Colonic mucosa (tissue), 4 donors: ENCODE results near the gene LRRC51. TPM values are rescaled to one million over a fixed set of nuclear protein-coding genes. Genes with fewer than 3 reads are reported as not detected.

ENCODE experiments used
- DNase-seq: peaks from one replicate; pipeline ENCODE4 v3.0.0-alpha.2; 2020
- H3K27ac ChIP-seq: fragments of 200-600 bp; one replicate; pipeline ENCODE4 v1.8.0; 2021
- H3K27me3 ChIP-seq: fragments of 200-600 bp; one replicate; pipeline ENCODE4 v1.8.0; 2021
- H3K36me3 ChIP-seq: fragments of 200-600 bp; one replicate; pipeline ENCODE4 v1.8.0; 2021
- H3K4me1 ChIP-seq: fragments of 200-600 bp; one replicate; pipeline ENCODE4 v1.8.0; 2021; ENCODE audit warnings: mild to moderate bottlenecking
- H3K4me3 ChIP-seq: fragments of 200-600 bp; one replicate; pipeline ENCODE4 v1.8.0; 2021
- H3K9ac ChIP-seq, 2 donors: one replicate each; pipeline ENCODE4 v1.7.0; 2013; ENCODE audit warnings: control low read depth in 2 of 2, low read depth in 2 of 2, low read length in 2 of 2
- H3K9me3 ChIP-seq: fragments of 200-600 bp; one replicate; pipeline ENCODE4 v1.8.0; 2021
- CTCF ChIP-seq: fragments of 200-600 bp; IDR thresholded peaks from one replicate; pipeline ENCODE4 v1.8.0; 2022; ENCODE audit warnings: antibody characterized with exemption, mild to moderate bottlenecking
- intact Hi-C: fragments of 100-400 bp; cut with DNase I; formaldehyde crosslinking; loops from one replicate; pipeline ENCODE4 v1.14.1; 2022
- total RNA-seq, 2 donors: library from RNA; stranded (reverse); fragmentation: NEBNext Ultra II Directional in 1 of 2; extraction: Animal tissue kit (Norgen Biotek cat#: 25700) in 1 of 2; gene quantifications; one replicate each; pipeline ENCODE4 v1.2.1, GENCODE V29; 2021
- donor health status: healthy.
- donor health status: DM: no; HTN: no; CAD: no.
- donor health status: DM: no; HTN: no; CAD: no.

The LRRC51 gene
- total RNA-seq, 2 donors from 2014 or later = 6.2 to 10.9 TPM

GRCh38 chr11:72100462-72100861, 19.8 kb downstream of the LRRC51 start:
- no peak for TF ChIP-seq CTCF
- Histone ChIP-seq H3K4me1 (peaks cover 10% of the 10 kb centered on the region), H3K9me3 (no peaks in the 10 kb centered on the region), H3K4me3 (no peak overlapping the region), H3K27me3 (no peaks in the 10 kb centered on the region), H3K36me3 (peaks cover 19% of the 10 kb centered on the region), H3K9ac (no peak overlapping the region), H3K27ac (no peak overlapping the region)
- intact Hi-C loops = no loop called here
- DNase-seq = no peak

DNA sequence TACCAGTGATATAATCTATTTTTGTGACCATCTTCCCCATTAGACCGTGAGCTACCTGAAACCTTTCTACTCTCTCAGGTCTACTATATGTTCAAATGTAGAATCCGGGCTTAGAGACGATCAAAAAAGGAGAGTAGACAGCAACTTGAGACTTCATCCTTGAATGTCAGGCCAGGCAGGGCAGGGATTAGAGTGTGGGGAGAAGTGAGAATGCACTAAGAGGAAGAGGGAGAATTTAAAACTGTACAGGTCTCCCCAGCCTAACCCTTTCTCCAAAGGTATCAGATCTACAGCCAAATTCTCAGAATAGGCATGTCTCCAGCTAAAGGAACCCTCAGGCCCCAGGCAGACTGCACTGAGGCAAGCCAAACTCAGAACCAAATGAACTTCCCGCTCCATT, 21.5 kb downstream of the LRRC51 start:
- intact Hi-C loops = no loop called here
- Histone ChIP-seq H3K27ac (peak overlapping the region; percentile 94), H3K9ac (peak overlapping the region; percentile 78 to 84), H3K4me3 (peak overlapping the region; percentile 80), H3K9me3 (no peaks in the 10 kb centered on the region), H3K4me1 (peaks cover 10% of the 10 kb centered on the region), H3K27me3 (no peaks in the 10 kb centered on the region), H3K36me3 (peaks cover 19% of the 10 kb centered on the region)
- TF ChIP-seq CTCF = no peak
- DNase-seq = no peak

- peak overlapping the region; percentile 80 for H3K4me3 ChIP-seq
- no peaks in the 10 kb centered on the region for H3K27me3 ChIP-seq
- DNase-seq = no peak
- peaks cover 15% of the 10 kb centered on the region for H3K36me3 ChIP-seq
- H3K9ac ChIP-seq = peak overlapping the region; percentile 78 to 84
- peak overlapping the region; percentile 94 for H3K27ac ChIP-seq
- no peaks in the 10 kb centered on the region for H3K9me3 ChIP-seq
- no peak for TF ChIP-seq CTCF
- peaks cover 10% of the 10 kb centered on the region for H3K4me1 ChIP-seq
- intact Hi-C loops = no loop called here
Measured at GRCh38 chr11:72102631-72102945, 21.9 kb downstream of the LRRC51 start.

DNA sequence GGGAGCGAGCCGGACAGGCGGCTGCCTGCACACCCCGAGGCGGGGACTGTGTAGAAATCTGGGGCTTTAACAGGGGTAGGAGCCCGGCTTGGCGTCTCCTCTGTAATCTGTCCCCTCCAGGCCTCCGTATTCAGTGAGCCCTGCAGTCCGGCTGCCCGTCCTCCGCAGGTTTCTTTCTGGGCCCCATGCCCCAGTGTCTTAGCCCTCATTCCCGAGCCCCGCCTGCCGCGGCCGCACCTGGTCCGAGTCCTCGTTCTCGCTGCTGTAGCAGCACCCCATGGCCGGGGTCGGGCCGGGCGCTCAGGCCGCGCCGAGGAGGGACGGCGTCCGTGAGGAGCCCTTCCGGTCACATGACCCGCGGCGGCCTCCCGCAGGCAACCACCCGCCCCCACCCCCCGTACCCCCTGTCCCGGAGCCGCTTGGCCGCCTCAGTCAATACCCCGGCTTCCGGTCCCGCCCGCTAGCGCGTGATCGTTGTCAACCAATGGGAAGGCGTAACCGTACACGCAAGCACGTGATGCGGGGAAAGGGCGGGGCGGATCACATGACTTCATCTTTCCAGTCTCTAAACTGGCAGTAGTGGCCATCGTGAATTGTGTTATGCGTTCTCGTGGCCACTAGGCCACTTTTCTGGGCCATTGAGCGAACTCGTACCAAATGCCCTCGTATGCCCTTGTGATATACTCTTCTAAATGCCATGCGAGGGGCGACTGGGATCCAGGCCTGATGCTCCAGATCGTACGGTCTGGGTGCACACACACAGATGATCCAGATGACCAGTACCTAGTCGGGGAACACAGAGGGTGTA, 22.5 kb downstream of the LRRC51 start, which contains the start of gene LAMTOR1:
Gene LAMTOR1 (minus strand): TSS at position 352 of the 808 bp plus-strand sequence. CDS start 73 bp downstream, at position 279.
- TF ChIP-seq CTCF = peak; percentile 34
- Histone ChIP-seq H3K27ac (peak within 1 kb of the TSS; percentile 94), H3K9me3 (no peaks in the 10 kb centered on the region), H3K4me3 (peak within 1 kb of the TSS; percentile 80), H3K9ac (peak within 1 kb of the TSS; percentile 78 to 84), H3K27me3 (no peaks in the 10 kb centered on the region), H3K36me3 (peaks cover 9% of the 10 kb centered on the region), H3K4me1 (peaks cover 10% of the 10 kb centered on the region)
- intact Hi-C loops = no loop called here
- DNase-seq = peak; percentile 100

DNA sequence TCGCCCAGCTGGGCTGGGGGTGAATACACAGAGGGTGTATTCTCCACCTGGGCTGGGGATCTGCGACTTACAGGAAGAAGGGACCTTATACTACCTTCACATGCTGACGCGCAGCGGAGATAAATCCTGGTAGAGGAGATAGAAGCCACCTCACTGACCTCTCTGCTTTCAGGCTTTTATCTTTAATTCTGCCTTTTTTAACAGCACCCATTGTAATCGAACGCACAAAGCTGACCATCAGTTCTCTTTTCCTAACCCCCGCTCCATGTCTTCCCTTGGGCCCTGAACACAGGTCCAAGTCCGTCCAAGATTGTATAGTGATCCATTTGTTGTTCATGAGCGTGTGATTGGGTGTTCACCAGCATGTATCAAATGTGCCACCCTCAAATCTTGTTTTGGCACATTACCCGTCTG, 23.1 kb downstream of the LRRC51 start:
- Histone ChIP-seq H3K36me3 (peaks cover 3% of the 10 kb centered on the region), H3K9ac (peak overlapping the region; percentile 24 to 52), H3K4me3 (peak overlapping the region; percentile 80), H3K9me3 (no peaks in the 10 kb centered on the region), H3K27ac (peak overlapping the region; percentile 94), H3K27me3 (no peaks in the 10 kb centered on the region), H3K4me1 (peaks cover 10% of the 10 kb centered on the region)
- TF ChIP-seq CTCF = no peak
- no peak for DNase-seq
- intact Hi-C loops = no loop called here
